ENCODE measurements around the gene DUOX2.
"Not testable (repeated sequence)": the region's sequence is repeated elsewhere in the genome, so short reads cannot be mapped to it uniquely, and the experiment has no call there.

Gene DUOX2

DNA sequence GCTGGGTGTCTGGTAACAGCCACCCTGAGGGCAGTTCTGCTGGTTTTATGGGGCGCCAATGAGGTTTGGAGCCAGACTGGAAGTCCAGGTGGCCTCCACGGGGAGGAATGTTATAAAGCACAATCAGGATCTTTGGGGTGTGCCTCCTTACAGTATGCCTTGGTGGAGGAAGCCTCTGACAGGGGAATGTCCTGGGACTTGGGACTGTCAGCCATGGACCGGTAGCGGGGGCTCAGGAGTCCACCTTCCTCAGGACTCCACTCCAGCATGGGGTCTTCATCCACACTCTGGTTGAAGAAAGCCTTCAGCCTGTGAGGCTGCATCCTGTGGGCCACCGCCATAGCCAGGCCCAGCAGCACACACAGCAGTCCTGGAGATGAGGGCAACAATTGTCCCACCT is 5.0 kb upstream of the DUOX2 start:
- DNase-seq (ENCODE audit: low read depth) = no peak

GRCh38 chr15:45118131-45118588 is 4.2 kb upstream of the DUOX2 start:
- peak; percentile 74 for DNase-seq (ENCODE audit: low read depth)

GRCh38 chr15:45117308-45118130 is 3.5 kb upstream of the DUOX2 start:
- no peak for DNase-seq (ENCODE audit: low read depth)

GRCh38 chr15:45116482-45117307 is 2.7 kb upstream of the DUOX2 start:
- DNase-seq (ENCODE audit: low read depth) = no peak

DNA sequence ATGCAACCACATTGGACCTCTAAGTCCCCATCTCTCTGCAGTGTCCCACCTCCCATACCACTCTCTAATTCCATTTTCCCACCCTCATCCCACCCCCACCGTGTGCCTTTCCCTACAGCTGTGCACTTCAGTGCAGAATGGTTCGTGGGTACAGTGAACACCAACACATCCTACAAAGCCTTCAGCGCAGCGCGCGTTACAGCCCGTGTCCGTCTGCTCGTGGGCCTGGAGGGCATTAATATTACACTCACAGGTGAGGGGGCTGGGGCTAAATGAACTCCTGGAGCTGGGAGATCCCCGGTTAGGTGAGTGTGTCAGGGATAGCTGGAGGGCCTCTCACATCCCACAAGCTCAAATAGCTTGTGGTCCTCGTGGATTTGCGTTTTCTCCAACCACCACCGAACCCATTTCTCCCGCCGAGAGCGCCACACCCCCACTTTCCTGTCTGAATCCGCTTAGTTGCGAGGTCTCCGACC is 2.1 kb upstream of the DUOX2 start:
- no peak for DNase-seq (ENCODE audit: low read depth)

DNA sequence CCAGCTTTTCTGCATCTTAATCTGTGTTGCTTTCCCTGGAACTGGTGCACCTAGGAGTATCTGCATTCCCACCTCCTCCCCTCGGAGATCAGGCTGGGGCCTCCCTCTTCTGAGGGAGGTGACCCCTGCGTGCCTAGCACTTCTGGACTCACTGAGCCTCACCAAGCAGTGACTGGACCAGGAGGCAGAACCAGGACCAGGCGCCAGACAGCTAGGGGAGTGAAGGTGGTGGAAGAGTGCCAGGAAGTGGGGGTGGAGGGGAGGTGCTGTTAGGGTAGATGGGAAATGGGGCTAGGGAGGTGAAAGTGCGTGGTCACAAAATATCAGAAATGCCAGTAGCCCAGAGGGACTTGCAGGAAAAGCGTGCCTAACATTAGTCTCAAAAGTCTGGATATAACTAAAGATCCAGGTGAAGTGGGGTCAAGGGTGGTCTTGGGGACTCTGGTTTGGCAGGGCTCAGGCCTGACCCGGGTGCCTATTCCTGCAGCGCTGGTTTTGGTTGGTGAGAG is 1.4 kb upstream of the DUOX2 start:
- DNase-seq (ENCODE audit: low read depth) = no peak

DNA sequence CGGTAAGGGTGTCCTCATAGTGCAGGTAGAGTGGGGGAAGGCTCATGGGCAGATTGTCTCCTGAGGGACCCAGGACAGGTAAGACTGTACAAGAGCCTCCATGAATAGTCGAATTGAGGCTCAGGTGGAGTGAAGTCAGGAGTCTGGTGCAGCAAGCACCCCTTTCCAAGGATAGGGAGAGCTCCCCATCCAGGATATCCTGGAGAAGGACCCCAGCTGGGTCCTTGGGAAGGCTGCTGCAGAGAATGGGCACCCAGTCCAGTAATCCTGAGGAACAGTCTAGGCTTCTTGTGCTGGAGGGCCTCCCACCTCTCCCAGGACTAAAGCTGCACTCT is 746 bp upstream of the DUOX2 start:
- DNase-seq (ENCODE audit: low read depth) = no peak

GRCh38 chr15:45113380-45113990 is 487 bp downstream of the DUOX2 start:
- no peak for DNase-seq (ENCODE audit: low read depth)

GRCh38 chr15:45112591-45113379 is 1.2 kb downstream of the DUOX2 start:
- DNase-seq (ENCODE audit: low read depth) = no peak

- DNase-seq (ENCODE audit: low read depth) = no peak
Measured at GRCh38 chr15:45112143-45112590, 1.8 kb downstream of the DUOX2 start.

DNA sequence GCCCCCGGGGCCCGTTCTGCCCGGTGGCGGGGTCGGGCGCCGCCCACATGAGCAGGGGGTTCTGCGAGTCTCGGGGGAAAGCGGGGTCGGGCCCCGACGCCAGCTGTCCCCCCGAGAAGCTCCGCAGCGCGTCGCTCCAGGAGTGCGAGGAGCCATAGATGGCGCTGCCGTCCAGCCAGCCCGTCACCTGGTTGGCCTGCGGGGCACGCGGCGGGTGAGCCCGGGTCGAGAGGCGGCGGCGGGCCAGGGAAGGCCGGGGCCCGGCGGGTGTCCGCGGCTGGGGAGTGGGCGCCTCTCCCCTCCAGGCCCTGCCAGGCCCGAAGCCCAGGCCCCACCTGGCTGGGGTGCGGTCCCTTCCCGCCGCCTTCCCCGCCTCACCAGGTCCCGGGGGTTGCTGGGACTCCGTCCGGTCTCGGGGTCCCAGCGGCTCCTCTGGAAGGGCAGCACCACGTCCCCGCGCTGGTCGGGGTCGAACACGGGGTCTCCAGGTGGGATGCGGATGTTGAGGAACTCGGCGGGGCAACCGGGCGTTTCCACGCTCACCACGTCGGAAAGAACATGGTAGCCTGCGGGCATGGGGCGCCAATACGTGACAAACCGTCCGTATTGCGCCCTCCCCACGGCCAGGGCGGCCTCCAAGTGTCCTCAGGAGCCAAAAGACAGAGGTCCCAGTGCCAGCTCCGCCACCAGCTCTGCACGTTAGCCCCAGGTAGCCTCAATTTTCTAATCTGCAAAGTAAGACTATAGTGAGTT is 2.4 kb downstream of the DUOX2 start:
- DNase-seq (ENCODE audit: low read depth) = no peak

GRCh38 chr15:45110256-45110820 is 3.6 kb downstream of the DUOX2 start:
- no peak for DNase-seq (ENCODE audit: low read depth)

DNA sequence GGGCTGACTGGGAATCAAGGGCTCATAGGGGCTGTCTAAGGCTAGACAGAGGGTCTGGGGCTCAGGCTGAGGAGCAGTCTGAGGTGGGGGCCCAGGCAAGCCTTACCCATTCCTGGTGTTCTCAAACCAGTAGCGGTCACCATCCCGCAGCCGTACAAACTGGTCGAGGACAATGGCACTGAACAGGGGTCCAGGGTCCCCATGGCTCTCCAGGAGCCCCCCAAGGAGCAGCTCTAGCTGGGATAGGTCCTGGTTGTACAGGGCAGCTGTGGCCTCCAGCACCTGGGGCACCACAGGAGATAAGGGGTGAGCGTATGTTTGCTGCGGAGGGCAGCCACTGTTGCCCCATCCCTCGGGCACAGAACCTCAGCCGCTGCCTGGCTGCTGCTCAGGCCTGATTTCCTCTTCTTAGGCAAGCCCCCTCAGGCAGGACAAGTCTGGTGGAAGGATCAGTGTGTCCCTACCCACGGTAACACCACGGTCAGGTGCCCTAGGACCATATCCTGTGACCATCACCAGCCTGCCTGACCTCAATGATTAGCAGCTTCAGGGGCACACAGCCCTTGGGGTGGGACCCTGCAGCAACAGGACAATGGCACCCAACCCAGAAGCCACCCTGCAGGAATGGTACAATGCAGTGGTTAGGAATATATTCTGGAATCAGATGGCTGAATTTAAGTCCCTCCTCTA is 5.9 kb downstream of the DUOX2 start:
- no peak for DNase-seq (ENCODE audit: low read depth)

GRCh38 chr15:45106002-45106790 is 7.8 kb downstream of the DUOX2 start:
- DNase-seq (ENCODE audit: low read depth) = no peak

DNA sequence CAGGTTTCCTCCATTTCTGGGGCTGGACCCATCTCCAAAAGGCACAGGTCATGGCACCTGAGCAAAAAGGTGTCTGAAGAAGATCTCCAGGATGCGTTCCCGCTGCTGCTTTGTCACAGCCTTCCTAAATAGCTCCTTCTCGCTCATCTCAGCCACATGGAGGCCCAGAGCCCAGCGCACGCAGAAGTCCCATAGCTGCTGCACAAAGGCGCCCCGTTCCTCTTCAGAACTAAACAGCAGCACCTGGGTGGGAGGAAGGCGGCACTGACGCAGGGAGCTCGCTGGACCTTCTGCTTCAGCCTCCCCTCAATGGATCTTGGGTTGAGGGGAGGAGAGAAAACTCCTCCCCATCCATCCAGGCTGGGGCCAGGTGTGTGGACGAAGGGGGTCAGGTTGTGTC is 8.4 kb downstream of the DUOX2 start:
- DNase-seq (ENCODE audit: low read depth) = no peak

DNA sequence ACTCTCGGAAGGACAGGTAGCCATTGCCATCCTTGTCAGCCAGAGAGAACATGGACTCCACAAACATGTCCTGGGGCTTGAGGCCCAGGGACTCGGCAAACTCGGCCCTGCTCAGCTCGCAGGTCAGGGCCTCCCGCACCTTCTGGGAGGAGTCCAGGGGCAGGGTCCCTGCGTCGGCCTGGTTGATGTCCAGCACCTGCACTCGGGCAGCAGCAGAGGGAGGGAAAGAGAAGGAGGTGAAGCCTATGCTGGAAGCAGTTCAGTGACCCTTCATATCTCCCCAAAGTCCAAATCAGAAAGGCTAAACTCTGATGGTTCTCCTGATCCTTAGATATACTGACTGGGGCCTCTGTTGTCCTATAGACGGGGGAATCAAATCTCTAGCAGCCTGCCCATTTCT is 9.8 kb downstream of the DUOX2 start:
- not testable (repeated sequence) for DNase-seq (ENCODE audit: low read depth)

GRCh38 chr15:45102226-45102625 is 11.7 kb downstream of the DUOX2 start:
- DNase-seq (ENCODE audit: low read depth) = no peak

- no peak for DNase-seq (ENCODE audit: low read depth)
Measured at GRCh38 chr15:45101749-45102148, 12.2 kb downstream of the DUOX2 start.

Measured in stimulated activated CD8-positive, alpha-beta memory T cell treated with anti-CD3 and anti-CD28 coated beads, Interleukin-15, amount 100 ng/mL, for 1 hour (primary cell).